ENCODE data around the gene NOPCHAP1. TPM values are rescaled to one million over a fixed set of nuclear protein-coding genes. Genes with fewer than 3 reads are reported as not detected.
"Not testable (repeated sequence)": the region's sequence is repeated elsewhere in the genome, so short reads cannot be mapped to it uniquely, and the experiment has no call there.

Gene NOPCHAP1
- total RNA-seq, 1 donor from 2014 or later: 26.0 TPM

DNA sequence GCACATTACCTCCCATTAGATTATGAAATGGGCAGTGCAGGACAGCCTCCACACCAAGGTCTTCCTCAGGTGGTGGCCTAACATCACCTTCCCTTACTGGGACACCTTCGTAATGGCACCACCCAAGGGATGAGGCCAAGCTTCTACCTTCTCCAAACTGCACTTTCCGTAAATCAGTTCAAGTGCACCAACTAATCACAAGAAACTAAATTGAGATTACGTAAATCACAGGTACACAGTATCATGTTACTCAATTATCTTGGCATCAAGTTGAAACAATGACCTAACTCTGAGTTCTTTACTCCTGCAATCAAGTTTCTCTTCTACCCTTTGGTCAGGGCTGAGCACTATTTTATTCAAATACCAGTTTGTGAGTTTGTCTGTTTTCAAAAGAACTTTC is 41.9 kb upstream of the NOPCHAP1 start:
- Mint-ChIP-seq H3K4me1 (no peaks in the 10 kb centered on the region), H3K9me3 (peaks cover 2% of the 10 kb centered on the region), H3K36me3 (ENCODE audit: low read depth) (peaks cover 4% of the 10 kb centered on the region), H3K27me3 (ENCODE audit: low read depth) (no peaks in the 10 kb centered on the region), H3K4me3 (no peak overlapping the region), H3K27ac (ENCODE audit: unreplicated experiment) (no peak overlapping the region)
- TF ChIP-seq, protein P1, sequence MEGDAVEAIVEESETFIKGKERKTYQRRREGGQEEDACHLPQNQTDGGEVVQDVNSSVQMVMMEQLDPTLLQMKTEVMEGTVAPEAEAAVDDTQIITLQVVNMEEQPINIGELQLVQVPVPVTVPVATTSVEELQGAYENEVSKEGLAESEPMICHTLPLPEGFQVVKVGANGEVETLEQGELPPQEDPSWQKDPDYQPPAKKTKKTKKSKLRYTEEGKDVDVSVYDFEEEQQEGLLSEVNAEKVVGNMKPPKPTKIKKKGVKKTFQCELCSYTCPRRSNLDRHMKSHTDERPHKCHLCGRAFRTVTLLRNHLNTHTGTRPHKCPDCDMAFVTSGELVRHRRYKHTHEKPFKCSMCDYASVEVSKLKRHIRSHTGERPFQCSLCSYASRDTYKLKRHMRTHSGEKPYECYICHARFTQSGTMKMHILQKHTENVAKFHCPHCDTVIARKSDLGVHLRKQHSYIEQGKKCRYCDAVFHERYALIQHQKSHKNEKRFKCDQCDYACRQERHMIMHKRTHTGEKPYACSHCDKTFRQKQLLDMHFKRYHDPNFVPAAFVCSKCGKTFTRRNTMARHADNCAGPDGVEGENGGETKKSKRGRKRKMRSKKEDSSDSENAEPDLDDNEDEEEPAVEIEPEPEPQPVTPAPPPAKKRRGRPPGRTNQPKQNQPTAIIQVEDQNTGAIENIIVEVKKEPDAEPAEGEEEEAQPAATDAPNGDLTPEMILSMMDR (conservative IDR thresholded peaks at IDR 0.05): no peak
- no peak for DNase-seq (ENCODE audit: low read depth, low spot score)

DNA sequence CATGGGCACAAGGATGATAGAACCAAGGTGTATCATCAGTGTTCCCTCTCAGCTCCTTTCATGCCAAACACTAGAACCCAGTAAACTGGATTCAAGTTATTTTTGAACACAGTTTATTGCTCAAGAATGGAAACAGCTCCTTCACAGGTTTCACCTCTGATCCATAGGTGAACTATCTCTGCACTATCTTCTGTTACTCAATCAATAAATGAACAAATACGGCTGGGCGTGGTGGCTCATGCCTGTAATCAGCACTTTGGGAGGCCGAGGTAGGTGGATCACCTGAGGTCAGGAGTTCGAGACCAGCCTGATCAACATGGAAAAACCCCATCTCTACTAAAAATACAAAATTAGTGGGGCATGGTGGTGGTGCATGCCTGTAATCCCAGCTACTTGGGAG is 37.4 kb upstream of the NOPCHAP1 start:
- not testable (repeated sequence) for DNase-seq (ENCODE audit: low read depth, low spot score); H3K4me3 Mint-ChIP-seq; H3K36me3 Mint-ChIP-seq (ENCODE audit: low read depth); H3K27me3 Mint-ChIP-seq (ENCODE audit: low read depth); H3K9me3 Mint-ChIP-seq; H3K4me1 Mint-ChIP-seq; H3K27ac Mint-ChIP-seq (ENCODE audit: unreplicated experiment)

DNA sequence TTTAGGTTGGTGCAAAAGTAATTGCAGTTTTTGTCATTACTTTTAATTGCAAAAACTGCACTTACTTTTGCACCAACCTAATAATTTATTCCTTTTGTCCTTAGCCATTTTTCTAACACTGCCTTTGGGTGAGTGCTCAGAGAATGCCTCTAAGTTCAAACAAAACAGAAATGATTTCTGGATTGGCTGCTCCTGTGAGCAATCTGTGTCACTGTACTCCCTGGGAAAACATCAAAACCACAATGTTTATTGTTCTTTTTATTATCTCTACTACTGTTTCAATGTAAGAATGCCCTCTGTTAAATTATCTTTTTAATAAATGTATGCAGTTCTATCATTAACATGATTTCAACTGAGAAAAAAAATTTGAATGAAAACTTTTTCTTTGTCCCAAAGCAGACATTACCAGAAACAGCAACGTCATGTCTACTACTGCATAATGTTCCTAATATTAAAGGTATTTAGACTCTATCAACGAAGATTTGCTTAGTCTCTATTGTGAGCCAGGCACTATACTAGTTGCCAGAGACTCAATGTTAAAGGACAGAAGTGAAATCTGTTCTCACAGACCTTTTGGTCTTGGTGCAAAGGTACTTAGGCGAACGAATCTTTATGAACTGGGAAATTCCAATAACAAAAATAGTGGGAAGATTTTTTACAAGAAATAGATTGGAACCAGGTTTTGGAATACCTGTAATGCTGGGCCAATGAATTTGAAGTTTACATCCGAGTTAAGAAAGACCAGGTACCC is 34.2 kb upstream of the NOPCHAP1 start:
- H3K36me3 Mint-ChIP-seq (ENCODE audit: low read depth): no peaks in the 10 kb centered on the region
- TF ChIP-seq, protein P1 (conservative IDR thresholded peaks at IDR 0.05): no peak
- no peak overlapping the region for H3K27ac Mint-ChIP-seq (ENCODE audit: unreplicated experiment)
- no peaks in the 10 kb centered on the region for H3K9me3 Mint-ChIP-seq
- H3K4me3 Mint-ChIP-seq: no peak overlapping the region
- H3K4me1 Mint-ChIP-seq: no peaks in the 10 kb centered on the region
- H3K27me3 Mint-ChIP-seq (ENCODE audit: low read depth): peaks cover 27% of the 10 kb centered on the region
- no peak for DNase-seq (ENCODE audit: low read depth, low spot score)

DNA sequence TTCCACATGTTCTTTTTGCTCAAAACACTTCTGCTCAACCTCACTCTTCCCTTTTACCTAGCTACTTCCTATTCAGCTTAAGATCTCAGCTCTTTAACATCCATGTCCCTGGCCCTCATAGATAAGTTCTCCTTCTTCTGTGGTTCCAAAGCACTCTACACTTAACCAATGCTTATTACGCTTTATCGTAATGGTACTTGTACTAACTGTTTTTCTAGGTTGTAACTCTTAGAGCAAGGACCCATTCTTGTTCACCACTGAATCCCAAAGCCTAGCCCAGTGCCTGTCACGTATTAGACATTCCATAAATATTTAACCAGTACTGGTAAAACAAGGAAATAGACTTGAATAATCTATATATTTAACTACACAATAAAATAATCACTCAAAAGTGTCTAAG is 33.3 kb upstream of the NOPCHAP1 start:
- no peak overlapping the region for H3K4me3 Mint-ChIP-seq
- no peak for DNase-seq (ENCODE audit: low read depth, low spot score)
- no peak overlapping the region for H3K27ac Mint-ChIP-seq (ENCODE audit: unreplicated experiment)
- H3K4me1 Mint-ChIP-seq: peaks cover 5% of the 10 kb centered on the region
- no peaks in the 10 kb centered on the region for H3K9me3 Mint-ChIP-seq
- peaks cover 34% of the 10 kb centered on the region for H3K27me3 Mint-ChIP-seq (ENCODE audit: low read depth)
- TF ChIP-seq, protein P1 (conservative IDR thresholded peaks at IDR 0.05): no peak
- no peaks in the 10 kb centered on the region for H3K36me3 Mint-ChIP-seq (ENCODE audit: low read depth)

DNA sequence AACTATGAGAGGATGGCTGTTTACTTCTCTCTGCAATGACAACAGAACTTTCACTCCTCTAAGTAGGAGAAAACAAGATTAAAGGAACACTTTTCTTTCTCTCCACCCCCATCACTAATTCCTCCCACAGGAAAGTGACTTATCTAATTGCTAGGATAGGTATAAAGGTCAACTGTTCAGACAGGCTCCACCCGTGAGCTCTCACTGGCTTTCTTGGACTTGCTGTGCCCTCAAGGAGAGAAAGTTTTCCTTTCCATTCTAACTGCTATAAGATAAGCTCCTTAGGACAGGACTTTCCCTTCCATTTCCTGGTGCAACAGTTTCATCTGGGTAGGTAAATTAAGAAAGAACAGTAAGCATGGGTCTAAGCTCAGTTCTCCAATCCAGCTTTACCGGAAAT is 32.8 kb upstream of the NOPCHAP1 start:
- H3K27me3 Mint-ChIP-seq (ENCODE audit: low read depth): peaks cover 34% of the 10 kb centered on the region
- TF ChIP-seq, protein P1 (conservative IDR thresholded peaks at IDR 0.05): no peak
- H3K27ac Mint-ChIP-seq (ENCODE audit: unreplicated experiment): no peak overlapping the region
- no peak overlapping the region for H3K4me3 Mint-ChIP-seq
- no peak for DNase-seq (ENCODE audit: low read depth, low spot score)
- H3K9me3 Mint-ChIP-seq: no peaks in the 10 kb centered on the region
- no peaks in the 10 kb centered on the region for H3K36me3 Mint-ChIP-seq (ENCODE audit: low read depth)
- H3K4me1 Mint-ChIP-seq: peaks cover 5% of the 10 kb centered on the region

DNA sequence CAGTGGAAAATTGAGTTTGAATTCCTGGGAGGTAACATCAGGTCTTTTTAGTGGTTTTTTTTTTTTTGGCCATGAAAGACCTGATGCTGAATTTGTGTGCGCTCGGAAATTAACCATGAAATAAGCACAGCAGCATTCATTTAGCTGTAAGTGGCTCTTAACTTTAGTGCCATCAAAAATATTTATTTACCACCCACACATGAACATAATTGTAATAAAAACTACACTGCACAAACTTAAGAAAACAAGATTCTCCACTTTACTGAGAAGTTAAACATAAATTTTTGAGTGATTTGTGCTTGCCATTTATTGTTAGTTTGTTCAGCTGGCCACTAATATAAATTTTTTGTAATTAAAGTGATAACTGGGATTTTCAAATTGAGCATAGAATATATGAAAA is 30.4 kb upstream of the NOPCHAP1 start:
- H3K27me3 Mint-ChIP-seq (ENCODE audit: low read depth): peaks cover 53% of the 10 kb centered on the region
- H3K9me3 Mint-ChIP-seq: no peaks in the 10 kb centered on the region
- peaks cover 13% of the 10 kb centered on the region for H3K4me1 Mint-ChIP-seq
- no peak overlapping the region for H3K4me3 Mint-ChIP-seq
- H3K27ac Mint-ChIP-seq (ENCODE audit: unreplicated experiment): no peak overlapping the region
- TF ChIP-seq, protein P1 (conservative IDR thresholded peaks at IDR 0.05): no peak
- no peaks in the 10 kb centered on the region for H3K36me3 Mint-ChIP-seq (ENCODE audit: low read depth)
- no peak for DNase-seq (ENCODE audit: low read depth, low spot score)
